ENCODE results near the gene RAB18.

DNA sequence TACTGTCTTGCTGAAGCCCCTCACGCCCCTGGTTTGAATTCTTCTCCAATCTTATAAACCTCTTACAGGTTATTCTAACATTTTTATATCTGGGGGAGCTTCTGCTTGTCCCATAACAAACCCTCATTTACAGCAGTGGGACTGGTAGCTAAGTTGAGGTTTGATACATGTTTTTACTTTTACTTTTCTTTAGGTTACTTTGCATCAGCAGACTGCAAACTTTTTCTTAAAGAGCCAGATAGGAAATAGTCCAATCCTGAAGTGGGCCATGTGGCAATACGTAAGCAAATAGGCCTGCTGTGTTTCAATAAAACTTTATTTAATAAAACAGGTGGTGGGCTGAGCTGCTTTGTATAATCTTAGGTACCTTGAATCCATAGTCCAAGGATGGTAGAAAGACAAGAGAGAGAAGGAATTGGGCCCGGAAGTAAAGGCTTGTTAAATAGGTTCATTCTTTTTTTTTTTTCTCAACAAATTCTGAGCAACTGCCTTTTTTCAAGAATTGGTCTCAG lies 27.3 kb downstream of the RAB18 start:
- TF ChIP-seq, protein P1, sequence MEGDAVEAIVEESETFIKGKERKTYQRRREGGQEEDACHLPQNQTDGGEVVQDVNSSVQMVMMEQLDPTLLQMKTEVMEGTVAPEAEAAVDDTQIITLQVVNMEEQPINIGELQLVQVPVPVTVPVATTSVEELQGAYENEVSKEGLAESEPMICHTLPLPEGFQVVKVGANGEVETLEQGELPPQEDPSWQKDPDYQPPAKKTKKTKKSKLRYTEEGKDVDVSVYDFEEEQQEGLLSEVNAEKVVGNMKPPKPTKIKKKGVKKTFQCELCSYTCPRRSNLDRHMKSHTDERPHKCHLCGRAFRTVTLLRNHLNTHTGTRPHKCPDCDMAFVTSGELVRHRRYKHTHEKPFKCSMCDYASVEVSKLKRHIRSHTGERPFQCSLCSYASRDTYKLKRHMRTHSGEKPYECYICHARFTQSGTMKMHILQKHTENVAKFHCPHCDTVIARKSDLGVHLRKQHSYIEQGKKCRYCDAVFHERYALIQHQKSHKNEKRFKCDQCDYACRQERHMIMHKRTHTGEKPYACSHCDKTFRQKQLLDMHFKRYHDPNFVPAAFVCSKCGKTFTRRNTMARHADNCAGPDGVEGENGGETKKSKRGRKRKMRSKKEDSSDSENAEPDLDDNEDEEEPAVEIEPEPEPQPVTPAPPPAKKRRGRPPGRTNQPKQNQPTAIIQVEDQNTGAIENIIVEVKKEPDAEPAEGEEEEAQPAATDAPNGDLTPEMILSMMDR (IDR thresholded peaks at IDR 0.05): no peak
- TF ChIP-seq POLR2A (IDR thresholded peaks at IDR 0.05): no peak
